Activated CD8-positive, alpha-beta memory T cell treated with anti-CD3 and anti-CD28 coated beads, Interleukin-2, amount 50 U/mL, for 1 hour (primary cell): ENCODE data around the gene RASSF4.

Experiments used
- DNase-seq: peaks from one replicate; pipeline ENCODE4 v3.0.0-alpha.2; 2020; ENCODE audit errors: extremely low read depth

The RASSF4 gene

GRCh38 chr10:44990302-44990655, 30.7 kb downstream of the RASSF4 start:
- no peak for DNase-seq

- no peak for DNase-seq
These were observed 31.4 kb downstream of the RASSF4 start for GRCh38 chr10:44990965-44991364.

- DNase-seq = no peak
These were observed 32.0 kb downstream of the RASSF4 start for GRCh38 chr10:44991571-44991970.

- DNase-seq = no peak
These were observed 32.6 kb downstream of the RASSF4 start for GRCh38 chr10:44992070-44992731.

GRCh38 chr10:44992732-44993225, 33.2 kb downstream of the RASSF4 start:
- no peak for DNase-seq

GRCh38 chr10:44993226-44993921, 33.8 kb downstream of the RASSF4 start:
- DNase-seq = no peak

GRCh38 chr10:44993922-44994751, 34.5 kb downstream of the RASSF4 start:
- DNase-seq = no peak

GRCh38 chr10:44994752-44995530, 35.3 kb downstream of the RASSF4 start:
- no peak for DNase-seq

- DNase-seq = no peak
These were observed 35.9 kb downstream of the RASSF4 start for GRCh38 chr10:44995581-44995913.

GRCh38 chr10:44995914-44996669, 36.5 kb downstream of the RASSF4 start:
- DNase-seq = no peak

GRCh38 chr10:44997105-44997748, 37.6 kb downstream of the RASSF4 start:
- no peak for DNase-seq

- no peak for DNase-seq
These were observed 38.6 kb downstream of the RASSF4 start for GRCh38 chr10:44998146-44998631.

- no peak for DNase-seq
These were observed 40.6 kb downstream of the RASSF4 start for GRCh38 chr10:45000138-45000751.

GRCh38 chr10:45000752-45001380, 41.3 kb downstream of the RASSF4 start, which contains the start of gene ZNF22:
Gene ZNF22 (plus strand): TSS chr10:45000923. CDS start chr10:45003369, 2,446 bp downstream.
- peak; percentile 30 for DNase-seq

GRCh38 chr10:45001381-45002148, 42.0 kb downstream of the RASSF4 start:
- no peak for DNase-seq

GRCh38 chr10:45003432-45004000, 43.9 kb downstream of the RASSF4 start:
- DNase-seq = no peak

- DNase-seq = no peak
These were observed 45.1 kb downstream of the RASSF4 start for GRCh38 chr10:45004661-45005060.

GRCh38 chr10:45005284-45005683, 45.7 kb downstream of the RASSF4 start:
- no peak for DNase-seq
